ENCODE data around the gene DCST1. TPM values are rescaled to one million over a fixed set of nuclear protein-coding genes. Genes with fewer than 3 reads are reported as not detected.
"Not testable (repeated sequence)": the region's sequence is repeated elsewhere in the genome, so short reads cannot be mapped to it uniquely, and the experiment has no call there.

Gene DCST1
- total RNA-seq, 1 donor from 2014 or later, result not detected

DNA sequence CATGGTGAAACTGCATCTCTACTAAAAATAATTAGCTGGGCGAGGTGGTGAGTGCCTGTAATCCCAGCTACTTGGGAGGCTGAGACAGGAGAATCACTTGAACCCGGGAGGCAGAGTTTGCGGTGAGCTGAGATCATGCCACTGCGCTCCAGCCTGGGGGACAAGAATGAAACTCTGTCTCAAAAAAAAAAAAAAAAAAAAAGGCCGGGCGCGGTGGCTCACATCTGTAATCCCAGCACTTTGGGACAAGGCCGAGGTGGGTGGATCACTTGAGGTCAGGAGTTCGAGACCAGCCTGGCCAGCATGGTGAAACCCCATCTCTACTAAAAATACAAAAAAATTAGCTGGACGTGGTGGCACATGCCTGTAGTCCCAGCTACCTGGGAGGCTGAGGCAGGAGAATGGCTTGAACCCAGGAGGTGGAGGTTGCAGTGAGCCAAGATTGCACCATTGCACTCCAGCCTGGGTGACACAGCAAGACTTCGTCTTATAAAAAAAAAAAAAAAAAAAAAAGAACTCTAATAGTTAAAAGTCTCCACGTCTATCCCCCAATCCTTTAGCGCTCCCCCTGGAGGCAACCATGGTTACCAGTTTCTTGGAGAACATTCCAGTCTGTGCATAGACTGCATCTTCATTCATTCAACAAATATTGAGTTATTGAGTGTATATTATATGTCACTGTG lies 38.2 kb upstream of the DCST1 start:
- H3K4me3 ChIP-seq (ENCODE audit: low read depth, low read length); H3K27me3 ChIP-seq (ENCODE audit: control insufficient read depth, insufficient read depth, low read length); DNase-seq (ENCODE audit: low read depth); H3K36me3 ChIP-seq (ENCODE audit: control insufficient read depth, insufficient read depth, low read length): not testable (repeated sequence)
- TF ChIP-seq, protein P1, sequence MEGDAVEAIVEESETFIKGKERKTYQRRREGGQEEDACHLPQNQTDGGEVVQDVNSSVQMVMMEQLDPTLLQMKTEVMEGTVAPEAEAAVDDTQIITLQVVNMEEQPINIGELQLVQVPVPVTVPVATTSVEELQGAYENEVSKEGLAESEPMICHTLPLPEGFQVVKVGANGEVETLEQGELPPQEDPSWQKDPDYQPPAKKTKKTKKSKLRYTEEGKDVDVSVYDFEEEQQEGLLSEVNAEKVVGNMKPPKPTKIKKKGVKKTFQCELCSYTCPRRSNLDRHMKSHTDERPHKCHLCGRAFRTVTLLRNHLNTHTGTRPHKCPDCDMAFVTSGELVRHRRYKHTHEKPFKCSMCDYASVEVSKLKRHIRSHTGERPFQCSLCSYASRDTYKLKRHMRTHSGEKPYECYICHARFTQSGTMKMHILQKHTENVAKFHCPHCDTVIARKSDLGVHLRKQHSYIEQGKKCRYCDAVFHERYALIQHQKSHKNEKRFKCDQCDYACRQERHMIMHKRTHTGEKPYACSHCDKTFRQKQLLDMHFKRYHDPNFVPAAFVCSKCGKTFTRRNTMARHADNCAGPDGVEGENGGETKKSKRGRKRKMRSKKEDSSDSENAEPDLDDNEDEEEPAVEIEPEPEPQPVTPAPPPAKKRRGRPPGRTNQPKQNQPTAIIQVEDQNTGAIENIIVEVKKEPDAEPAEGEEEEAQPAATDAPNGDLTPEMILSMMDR (IDR thresholded peaks at IDR 0.05; ENCODE audit: insufficient read depth, low read length, poor library complexity, severe bottlenecking), result peak; percentile 45

DNA sequence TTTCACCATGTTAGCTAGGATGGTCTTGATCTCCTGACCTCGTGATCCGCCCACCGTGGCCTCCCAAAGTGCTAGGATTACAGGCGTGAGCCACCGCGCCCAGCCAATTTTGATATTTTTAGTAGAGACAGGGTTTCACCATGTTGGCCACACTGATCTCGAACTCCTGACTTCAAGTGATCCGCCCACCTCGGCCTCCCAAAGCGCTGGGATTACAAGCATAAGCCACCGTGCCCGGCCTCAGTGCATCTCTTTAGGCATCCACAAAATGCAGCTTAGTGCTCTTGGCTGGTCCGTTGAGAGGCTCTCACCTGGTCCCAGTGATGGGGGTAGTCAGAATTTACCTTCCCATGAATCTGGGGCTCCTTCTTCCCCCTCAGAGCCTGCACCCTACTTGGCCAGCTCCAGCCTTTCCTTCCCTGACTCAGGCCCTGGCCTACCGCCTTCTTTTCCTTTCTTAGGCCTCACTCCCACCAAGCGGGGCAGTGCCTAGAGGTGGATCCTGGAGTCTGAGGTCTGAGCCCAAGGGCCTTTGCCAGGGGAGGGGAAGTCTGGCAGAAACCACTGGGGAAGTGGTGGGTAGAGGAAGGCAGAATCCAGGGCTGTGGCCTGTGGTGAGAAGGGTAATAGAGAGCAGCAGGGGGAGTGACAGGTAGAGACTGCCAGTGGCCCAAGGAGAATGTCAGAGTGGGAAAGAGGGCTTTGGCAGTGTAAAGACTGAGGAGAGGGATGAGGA lies 36.5 kb upstream of the DCST1 start:
- Histone ChIP-seq H3K36me3 (ENCODE audit: control insufficient read depth, insufficient read depth, low read length) (no peaks in the 10 kb centered on the region), H3K27me3 (ENCODE audit: control insufficient read depth, insufficient read depth, low read length) (no peaks in the 10 kb centered on the region), H3K4me3 (ENCODE audit: low read depth, low read length) (no peak overlapping the region)
- TF ChIP-seq, protein P1 (IDR thresholded peaks at IDR 0.05; ENCODE audit: insufficient read depth, low read length, poor library complexity, severe bottlenecking), result no peak
- DNase-seq (ENCODE audit: low read depth), result no peak

DNA sequence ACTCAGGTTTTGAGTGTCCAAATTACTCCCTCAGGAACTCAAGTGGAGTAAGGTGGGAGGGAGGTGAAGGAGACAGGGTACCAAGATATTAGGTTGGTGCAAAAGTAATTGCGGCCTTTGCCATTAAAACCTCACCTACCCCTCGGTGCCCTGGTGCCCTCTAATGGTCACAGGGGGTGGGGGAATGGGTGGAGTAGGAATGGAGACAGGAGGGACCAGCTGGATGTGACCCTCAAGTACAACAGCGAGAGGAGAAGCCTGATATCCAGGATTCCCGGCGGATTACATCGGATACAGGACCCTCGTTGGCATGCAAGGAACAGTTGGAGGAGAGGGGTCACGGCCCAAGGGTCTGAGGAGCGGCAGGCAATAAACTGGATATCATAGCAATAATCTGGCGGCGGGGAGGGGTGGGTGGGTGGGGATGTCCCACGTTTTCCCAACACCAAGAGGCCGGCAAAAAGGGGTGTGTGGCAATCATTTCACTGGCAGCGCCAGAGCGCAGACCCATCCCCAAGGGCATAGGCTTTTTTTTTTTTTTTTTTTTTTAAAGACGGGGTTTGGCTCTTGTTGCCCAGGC lies 35.3 kb upstream of the DCST1 start:
- Histone ChIP-seq H3K4me3 (ENCODE audit: low read depth, low read length) (no peak overlapping the region), H3K36me3 (ENCODE audit: control insufficient read depth, insufficient read depth, low read length) (no peaks in the 10 kb centered on the region), H3K27me3 (ENCODE audit: control insufficient read depth, insufficient read depth, low read length) (no peaks in the 10 kb centered on the region)
- TF ChIP-seq, protein P1 (IDR thresholded peaks at IDR 0.05; ENCODE audit: insufficient read depth, low read length, poor library complexity, severe bottlenecking), result peak; percentile 5
- DNase-seq (ENCODE audit: low read depth), result no peak

DNA sequence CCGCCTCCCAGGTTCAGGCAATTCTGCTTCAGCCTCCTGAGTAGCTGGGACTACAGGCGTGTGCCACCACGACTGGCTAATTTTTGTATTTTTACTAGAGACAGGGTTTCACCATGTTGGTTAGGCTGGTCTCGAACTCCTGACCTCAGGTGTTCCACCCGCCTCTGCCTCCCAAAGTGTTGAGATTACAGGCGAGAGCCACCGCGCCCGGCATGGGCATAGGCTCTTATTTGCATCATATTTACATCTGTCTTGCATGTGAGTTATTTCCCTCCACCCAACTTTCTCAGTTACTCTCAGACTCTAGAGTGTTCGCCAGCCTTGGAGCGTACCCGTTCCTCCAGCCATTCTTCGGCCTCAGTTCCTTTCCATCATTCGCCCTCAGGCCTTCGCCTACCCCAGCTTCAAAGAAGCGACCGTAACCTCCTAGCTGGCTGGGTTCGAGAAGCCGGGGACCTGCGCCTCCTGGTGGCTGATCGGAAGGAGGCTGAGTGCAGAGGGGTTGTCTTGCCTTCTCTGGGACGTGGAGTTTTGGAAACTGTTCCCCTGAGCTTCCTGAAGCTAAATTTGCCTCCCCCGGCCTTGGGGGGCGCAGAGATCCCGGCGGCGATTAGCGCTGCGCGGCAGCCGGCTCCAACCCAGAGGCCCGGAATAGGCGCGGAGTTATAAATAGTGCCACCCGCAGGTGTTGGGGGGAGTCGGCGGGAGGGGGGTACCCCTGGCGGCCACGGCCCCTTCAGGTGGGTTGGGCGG lies 34.6 kb upstream of the DCST1 start:
- Histone ChIP-seq H3K4me3 (ENCODE audit: low read depth, low read length) (peak overlapping the region; percentile 1), H3K27me3 (ENCODE audit: control insufficient read depth, insufficient read depth, low read length) (no peaks in the 10 kb centered on the region), H3K36me3 (ENCODE audit: control insufficient read depth, insufficient read depth, low read length) (no peaks in the 10 kb centered on the region)
- DNase-seq (ENCODE audit: low read depth), result no peak
- TF ChIP-seq, protein P1 (IDR thresholded peaks at IDR 0.05; ENCODE audit: insufficient read depth, low read length, poor library complexity, severe bottlenecking), result peak; percentile 93

DNA sequence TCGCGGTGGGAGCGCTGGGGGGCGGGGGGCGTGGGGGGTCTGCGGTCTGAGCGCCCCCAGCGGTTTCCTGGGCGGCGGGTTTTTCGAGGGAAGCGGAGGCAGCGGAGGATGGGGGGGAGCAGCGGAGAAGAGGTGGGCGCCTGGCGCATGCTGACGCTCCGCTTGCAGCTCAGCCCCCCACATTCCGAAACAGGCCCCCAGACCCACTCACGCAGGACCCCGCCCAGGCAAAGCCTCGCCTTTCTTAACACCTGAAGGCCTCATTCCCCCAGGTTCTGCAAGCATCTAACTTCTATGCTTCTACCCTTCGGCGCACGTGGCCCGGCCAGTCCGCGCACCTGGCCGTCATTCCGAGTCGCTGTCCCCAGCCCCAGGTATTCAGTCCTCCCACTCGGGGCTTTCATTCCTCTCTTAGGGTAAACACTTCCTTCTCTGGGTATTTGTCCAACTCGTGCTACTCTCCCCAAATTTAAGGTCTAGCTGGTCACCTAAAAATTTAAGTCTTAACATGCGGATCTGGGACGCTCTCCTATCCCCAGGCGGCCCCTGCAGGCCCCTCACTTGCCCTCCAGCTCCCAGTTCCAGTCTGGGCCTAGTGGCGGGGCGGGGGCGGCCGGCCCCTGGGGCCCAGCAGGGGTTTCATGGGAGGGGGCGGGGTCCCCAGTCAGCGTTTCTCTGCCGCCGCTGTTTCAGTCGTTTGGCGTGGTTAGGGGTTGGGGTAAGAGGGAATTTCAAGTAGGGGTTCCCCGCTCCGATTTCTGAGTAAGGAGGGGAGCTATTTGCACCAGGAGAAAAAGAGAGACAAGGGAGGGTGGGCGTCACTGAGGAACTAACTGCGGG lies 33.8 kb upstream of the DCST1 start:
- H3K36me3 ChIP-seq (ENCODE audit: control insufficient read depth, insufficient read depth, low read length), result no peaks in the 10 kb centered on the region
- no peak for DNase-seq (ENCODE audit: low read depth)
- TF ChIP-seq, protein P1 (IDR thresholded peaks at IDR 0.05; ENCODE audit: insufficient read depth, low read length, poor library complexity, severe bottlenecking), result no peak
- H3K4me3 ChIP-seq (ENCODE audit: low read depth, low read length), result peak overlapping the region; percentile 94
- H3K27me3 ChIP-seq (ENCODE audit: control insufficient read depth, insufficient read depth, low read length), result no peaks in the 10 kb centered on the region
